COLO668 (cell line): ENCODE data around the gene MPDU1.
"Not testable (repeated sequence)": the region's sequence is repeated elsewhere in the genome, so short reads cannot be mapped to it uniquely, and the experiment has no call there.

Experiments
- DNase-seq: peaks from one replicate; lab custom pipeline; 2025; ENCODE audit not compliant: unreplicated experiment; lab: John Stamatoyannopoulos, UW

MPDU1 gene

GRCh38 chr17:7614425-7615264 is 31.0 kb downstream of the MPDU1 start, which contains the start of gene FXR2:
TSS of gene FXR2 (minus strand) at chr17:7614897. CDS start at chr17:7614532, 365 bp downstream.
- DNase-seq: peak; percentile 96

GRCh38 chr17:7615265-7615747 is 31.7 kb downstream of the MPDU1 start:
- DNase-seq: no peak

- no peak for DNase-seq
These were observed 35.0 kb downstream of the MPDU1 start for GRCh38 chr17:7618608-7619007.

- DNase-seq: no peak
These were observed 37.2 kb downstream of the MPDU1 start for GRCh38 chr17:7620835-7621234.

GRCh38 chr17:7623661-7624060 is 40.0 kb downstream of the MPDU1 start:
- no peak for DNase-seq

GRCh38 chr17:7625749-7626148 is 42.1 kb downstream of the MPDU1 start:
- not testable (repeated sequence) for DNase-seq

GRCh38 chr17:7626307-7626706 is 42.7 kb downstream of the MPDU1 start:
- no peak for DNase-seq

- DNase-seq: no peak
These were observed 43.3 kb downstream of the MPDU1 start for GRCh38 chr17:7626956-7627249.

- peak; percentile 77 for DNase-seq
These were observed 43.8 kb downstream of the MPDU1 start, which contains the start of gene SAT2 for GRCh38 chr17:7627250-7628121. TSS of gene SAT2 (minus strand) at chr17:7627821. CDS start at chr17:7627635, 186 bp downstream.

GRCh38 chr17:7629939-7630571 is 46.4 kb downstream of the MPDU1 start, which contains the start of gene SHBG:
TSS of gene SHBG (plus strand) at chr17:7630135. CDS start at chr17:7630173, 38 bp downstream.
- no peak for DNase-seq

GRCh38 chr17:7631398-7632380 is 48.0 kb downstream of the MPDU1 start:
- DNase-seq: no peak

- DNase-seq: peak; percentile 2
These were observed 48.8 kb downstream of the MPDU1 start for GRCh38 chr17:7632492-7632894.

- DNase-seq: no peak
These were observed 49.4 kb downstream of the MPDU1 start for GRCh38 chr17:7633093-7633492.

- no peak for DNase-seq
These were observed 50.7 kb downstream of the MPDU1 start for GRCh38 chr17:7634384-7634783.

- DNase-seq: no peak
These were observed 52.5 kb downstream of the MPDU1 start for GRCh38 chr17:7636163-7636562.
